ENCODE measurements around the gene BUB1B.

DNA sequence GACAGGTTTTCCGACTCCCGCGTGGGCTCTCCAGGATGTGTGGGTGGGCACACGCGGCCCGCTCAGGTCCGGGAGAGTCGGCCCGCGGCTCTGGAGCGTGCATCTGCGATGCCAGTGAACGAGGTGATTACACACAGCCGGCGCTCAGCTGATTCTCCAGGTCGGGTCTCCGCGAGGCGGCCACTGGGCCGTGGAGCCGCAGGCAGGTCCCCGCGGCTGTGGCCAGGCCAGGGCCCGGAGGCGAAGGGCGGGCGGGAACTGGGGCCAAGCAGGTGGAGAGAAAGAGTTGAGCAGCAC lies 91.2 kb downstream of the BUB1B start:
- TF ChIP-seq, protein P1, sequence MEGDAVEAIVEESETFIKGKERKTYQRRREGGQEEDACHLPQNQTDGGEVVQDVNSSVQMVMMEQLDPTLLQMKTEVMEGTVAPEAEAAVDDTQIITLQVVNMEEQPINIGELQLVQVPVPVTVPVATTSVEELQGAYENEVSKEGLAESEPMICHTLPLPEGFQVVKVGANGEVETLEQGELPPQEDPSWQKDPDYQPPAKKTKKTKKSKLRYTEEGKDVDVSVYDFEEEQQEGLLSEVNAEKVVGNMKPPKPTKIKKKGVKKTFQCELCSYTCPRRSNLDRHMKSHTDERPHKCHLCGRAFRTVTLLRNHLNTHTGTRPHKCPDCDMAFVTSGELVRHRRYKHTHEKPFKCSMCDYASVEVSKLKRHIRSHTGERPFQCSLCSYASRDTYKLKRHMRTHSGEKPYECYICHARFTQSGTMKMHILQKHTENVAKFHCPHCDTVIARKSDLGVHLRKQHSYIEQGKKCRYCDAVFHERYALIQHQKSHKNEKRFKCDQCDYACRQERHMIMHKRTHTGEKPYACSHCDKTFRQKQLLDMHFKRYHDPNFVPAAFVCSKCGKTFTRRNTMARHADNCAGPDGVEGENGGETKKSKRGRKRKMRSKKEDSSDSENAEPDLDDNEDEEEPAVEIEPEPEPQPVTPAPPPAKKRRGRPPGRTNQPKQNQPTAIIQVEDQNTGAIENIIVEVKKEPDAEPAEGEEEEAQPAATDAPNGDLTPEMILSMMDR (IDR thresholded peaks at IDR 0.05; ENCODE audit: poor library complexity, severe bottlenecking) = no peak
- TF ChIP-seq EP300 (conservative IDR thresholded peaks at IDR 0.05; ENCODE audit: poor library complexity, severe bottlenecking) = no peak
- TF ChIP-seq MXI1 (conservative IDR thresholded peaks at IDR 0.05; ENCODE audit: poor library complexity, severe bottlenecking) = no peak
- no peak for TF ChIP-seq EZH2 (IDR thresholded peaks at IDR 0.05; ENCODE audit: borderline replicate concordance, insufficient read depth, low read length, poor library complexity, severe bottlenecking)
- no peak for TF ChIP-seq TAF1 (IDR thresholded peaks at IDR 0.05; ENCODE audit: low read depth)
- TF ChIP-seq REST (IDR thresholded peaks at IDR 0.05; ENCODE audit: borderline replicate concordance) = no peak
- TF ChIP-seq RAD21 (conservative IDR thresholded peaks at IDR 0.05) = no peak
- TF ChIP-seq POLR2AphosphoS5 (IDR thresholded peaks at IDR 0.05) = no peak
- TF ChIP-seq SMC3 (conservative IDR thresholded peaks at IDR 0.05; ENCODE audit: poor library complexity) = no peak
